Ishikawa (cell line): ENCODE data around the gene HAGHL.

Experiments
- CEBPB ChIP-seq: IDR thresholded peaks from 2 replicates; pipeline ENCODE4 v1.6.1; 2012
- CREB1 ChIP-seq: IDR thresholded peaks from 2 replicates; pipeline ENCODE4 v1.6.1; 2012; ENCODE audit warnings: low read depth
- EGR1 ChIP-seq: IDR thresholded peaks from 2 replicates; pipeline ENCODE4 v1.6.1; 2012
- EP300 ChIP-seq: IDR thresholded peaks from 2 replicates; pipeline ENCODE4 v1.6.1; 2012; ENCODE audit warnings: borderline replicate concordance
- FOXM1 ChIP-seq: IDR thresholded peaks from 2 replicates; pipeline ENCODE4 v1.6.1; 2012; ENCODE audit warnings: low read depth, borderline replicate concordance
- MAX ChIP-seq: IDR thresholded peaks from 2 replicates; pipeline ENCODE4 v1.6.1; 2012
- NFIC ChIP-seq: IDR thresholded peaks from 2 replicates; pipeline ENCODE4 v1.6.1; 2012
- RAD21 ChIP-seq: IDR thresholded peaks from 2 replicates; pipeline ENCODE4 v1.6.1; 2012; ENCODE audit warnings: low read depth
- REST ChIP-seq: IDR thresholded peaks from 2 replicates; pipeline ENCODE4 v1.6.1; 2012; ENCODE audit warnings: low read depth, mild to moderate bottlenecking
- TAF1 ChIP-seq: IDR thresholded peaks from 2 replicates; pipeline ENCODE4 v1.6.1; 2012; ENCODE audit warnings: low read depth, mild to moderate bottlenecking
- TCF12 ChIP-seq: IDR thresholded peaks from 2 replicates; pipeline ENCODE4 v1.6.1; 2012; ENCODE audit warnings: low read depth
- TEAD4 ChIP-seq: IDR thresholded peaks from 2 replicates; pipeline ENCODE4 v1.6.1; 2012
- USF1 ChIP-seq: IDR thresholded peaks from 2 replicates; pipeline ENCODE4 v1.6.1; 2012
- YY1 ChIP-seq: IDR thresholded peaks from 2 replicates; pipeline ENCODE4 v1.6.1; 2012; ENCODE audit warnings: low read depth
- ZBTB7A ChIP-seq: IDR thresholded peaks from 2 replicates; pipeline ENCODE4 v1.6.1; 2012; ENCODE audit warnings: low read depth

HAGHL gene

GRCh38 chr16:711548-712320, 15.2 kb upstream of the HAGHL start:
- peak; percentile 90 for TF ChIP-seq RAD21
- TF ChIP-seq FOXM1, result no peak
- no peak for TF ChIP-seq MAX
- no peak for TF ChIP-seq EP300
- no peak for TF ChIP-seq CREB1
- no peak for TF ChIP-seq NFIC
- no peak for TF ChIP-seq TCF12

GRCh38 chr16:712740-713250, 14.1 kb upstream of the HAGHL start:
- TF ChIP-seq CEBPB (peak; percentile 50; the same call in 1 of the 2 replicates), USF1 (0 out of 2 replicates have a peak, but pooled peaks have one; percentile 15), TEAD4 (peak; percentile 5; the same call in 1 of the 2 replicates), RAD21 (peak; percentile 35), EP300 (0 out of 2 replicates have a peak, but pooled peaks have one; percentile 37)

GRCh38 chr16:714079-714478, 12.8 kb upstream of the HAGHL start:
- no peak for TF ChIP-seq TAF1
- TF ChIP-seq FOXM1, result no peak
- TF ChIP-seq RAD21, result no peak
- TF ChIP-seq CEBPB, result no peak
- TF ChIP-seq NFIC, result no peak
- TF ChIP-seq REST, result no peak
- no peak for TF ChIP-seq TEAD4
- TF ChIP-seq ZBTB7A, result no peak
- no peak for TF ChIP-seq EGR1
- TF ChIP-seq TCF12, result no peak
- no peak for TF ChIP-seq EP300
- no peak for TF ChIP-seq USF1
- no peak for TF ChIP-seq MAX

GRCh38 chr16:714558-715476, 12.1 kb upstream of the HAGHL start, which contains the start of gene METRN:
METRN (plus strand) TSS chr16:715118; CDS start chr16:715290, 172 bp downstream.
- no peak for TF ChIP-seq YY1
- no peak for TF ChIP-seq NFIC
- no peak for TF ChIP-seq FOXM1
- peak; percentile 90 for TF ChIP-seq MAX
- no peak for TF ChIP-seq REST
- no peak for TF ChIP-seq TCF12
- no peak for TF ChIP-seq EP300
- no peak for TF ChIP-seq TAF1

- peak; percentile 23; the same call in 1 of the 2 replicates for TF ChIP-seq NFIC
- no peak for TF ChIP-seq CREB1
These were observed 11.3 kb upstream of the HAGHL start for GRCh38 chr16:715477-716199.
